Activated naive CD8-positive, alpha-beta T cell treated with anti-CD3 and anti-CD28 coated beads for 36 hours (primary cell): Measurements from ENCODE around the gene LONP2. TPM values are rescaled to one million over a fixed set of nuclear protein-coding genes. Genes with fewer than 3 reads are reported as not detected.

ENCODE experiments used
- DNase-seq: peaks from one replicate; pipeline ENCODE4 v3.0.0; 2021
- H3K27ac Mint-ChIP-seq: one replicate; pipeline ENCODE4 v1.8.0; 2022; ENCODE audit warnings: mild to moderate bottlenecking, moderate library complexity, mixed read lengths
- H3K27me3 Mint-ChIP-seq: one replicate; pipeline ENCODE4 v1.8.0; 2022; ENCODE audit warnings: mild to moderate bottlenecking, mixed read lengths
- H3K36me3 Mint-ChIP-seq: one replicate; pipeline ENCODE4 v1.8.0; 2021; ENCODE audit warnings: mild to moderate bottlenecking, mixed read lengths
- H3K4me1 Mint-ChIP-seq: one replicate; pipeline ENCODE4 v1.8.0; 2021; ENCODE audit warnings: mixed read lengths
- H3K4me3 Mint-ChIP-seq: one replicate; pipeline ENCODE4 v1.8.0; 2022; ENCODE audit warnings: mild to moderate bottlenecking, moderate library complexity, mixed read lengths
- H3K9me3 Mint-ChIP-seq: one replicate; pipeline ENCODE4 v1.8.0; 2022; ENCODE audit warnings: mixed read lengths
- total RNA-seq, 2 experiments: library from RNA; stranded (reverse); gene quantifications; one replicate each; pipeline ENCODE4 v1.2.3, GENCODE V29; 2021

Gene LONP2, protein sequence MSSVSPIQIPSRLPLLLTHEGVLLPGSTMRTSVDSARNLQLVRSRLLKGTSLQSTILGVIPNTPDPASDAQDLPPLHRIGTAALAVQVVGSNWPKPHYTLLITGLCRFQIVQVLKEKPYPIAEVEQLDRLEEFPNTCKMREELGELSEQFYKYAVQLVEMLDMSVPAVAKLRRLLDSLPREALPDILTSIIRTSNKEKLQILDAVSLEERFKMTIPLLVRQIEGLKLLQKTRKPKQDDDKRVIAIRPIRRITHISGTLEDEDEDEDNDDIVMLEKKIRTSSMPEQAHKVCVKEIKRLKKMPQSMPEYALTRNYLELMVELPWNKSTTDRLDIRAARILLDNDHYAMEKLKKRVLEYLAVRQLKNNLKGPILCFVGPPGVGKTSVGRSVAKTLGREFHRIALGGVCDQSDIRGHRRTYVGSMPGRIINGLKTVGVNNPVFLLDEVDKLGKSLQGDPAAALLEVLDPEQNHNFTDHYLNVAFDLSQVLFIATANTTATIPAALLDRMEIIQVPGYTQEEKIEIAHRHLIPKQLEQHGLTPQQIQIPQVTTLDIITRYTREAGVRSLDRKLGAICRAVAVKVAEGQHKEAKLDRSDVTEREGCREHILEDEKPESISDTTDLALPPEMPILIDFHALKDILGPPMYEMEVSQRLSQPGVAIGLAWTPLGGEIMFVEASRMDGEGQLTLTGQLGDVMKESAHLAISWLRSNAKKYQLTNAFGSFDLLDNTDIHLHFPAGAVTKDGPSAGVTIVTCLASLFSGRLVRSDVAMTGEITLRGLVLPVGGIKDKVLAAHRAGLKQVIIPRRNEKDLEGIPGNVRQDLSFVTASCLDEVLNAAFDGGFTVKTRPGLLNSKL
- total RNA-seq, result 10 to 100 TPM; 52.2 to 53.0 TPM

DNA sequence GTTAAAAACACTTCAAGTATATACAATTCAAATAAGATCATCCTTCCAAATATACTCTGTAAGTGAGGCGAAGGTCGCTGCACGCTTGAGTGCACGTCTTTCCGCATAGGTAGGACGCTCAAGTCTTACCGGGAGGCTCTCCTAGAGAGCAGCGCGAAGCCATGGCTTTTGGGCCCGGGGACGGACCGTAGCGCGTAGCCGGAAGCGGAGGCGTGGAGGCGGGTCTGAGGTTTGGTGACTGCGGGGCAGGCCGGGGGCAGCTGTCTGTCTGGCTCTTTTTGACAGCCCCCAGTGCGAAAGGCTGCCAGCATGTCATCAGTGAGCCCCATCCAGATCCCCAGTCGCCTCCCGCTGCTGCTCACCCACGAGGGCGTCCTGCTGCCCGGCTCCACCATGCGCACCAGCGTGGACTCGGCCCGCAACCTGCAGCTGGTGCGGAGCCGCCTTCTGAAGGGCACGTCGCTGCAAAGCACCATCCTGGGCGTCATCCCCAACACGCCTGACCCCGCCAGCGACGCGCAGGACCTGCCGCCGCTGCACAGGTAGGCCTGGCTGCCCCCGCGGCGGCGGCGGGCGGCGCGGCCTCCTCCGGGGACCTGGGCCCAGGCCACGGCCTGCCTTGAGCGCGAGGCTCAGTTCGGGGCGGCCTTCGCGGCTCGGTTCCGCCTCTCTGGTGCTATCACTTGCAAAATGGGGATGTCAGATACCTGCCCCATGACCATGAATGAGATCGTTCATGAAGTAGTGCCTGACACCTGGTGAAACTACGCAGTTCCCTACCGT is at the start of gene LONP2:
TSS of gene LONP2 (plus strand) at position 221 of the 783 bp plus-strand sequence. CDS start at position 310, 89 bp downstream.
- peak within 1 kb of the TSS; percentile 88 for H3K27ac Mint-ChIP-seq
- peaks cover 23% of the 10 kb centered on the region for H3K4me1 Mint-ChIP-seq
- peaks cover 7% of the 10 kb centered on the region for H3K36me3 Mint-ChIP-seq
- H3K4me3 Mint-ChIP-seq, result peak within 1 kb of the TSS; percentile 89
- peak; percentile 94 for DNase-seq
- peaks cover 6% of the 10 kb centered on the region for H3K9me3 Mint-ChIP-seq
- no peaks in the 10 kb centered on the region for H3K27me3 Mint-ChIP-seq

DNA sequence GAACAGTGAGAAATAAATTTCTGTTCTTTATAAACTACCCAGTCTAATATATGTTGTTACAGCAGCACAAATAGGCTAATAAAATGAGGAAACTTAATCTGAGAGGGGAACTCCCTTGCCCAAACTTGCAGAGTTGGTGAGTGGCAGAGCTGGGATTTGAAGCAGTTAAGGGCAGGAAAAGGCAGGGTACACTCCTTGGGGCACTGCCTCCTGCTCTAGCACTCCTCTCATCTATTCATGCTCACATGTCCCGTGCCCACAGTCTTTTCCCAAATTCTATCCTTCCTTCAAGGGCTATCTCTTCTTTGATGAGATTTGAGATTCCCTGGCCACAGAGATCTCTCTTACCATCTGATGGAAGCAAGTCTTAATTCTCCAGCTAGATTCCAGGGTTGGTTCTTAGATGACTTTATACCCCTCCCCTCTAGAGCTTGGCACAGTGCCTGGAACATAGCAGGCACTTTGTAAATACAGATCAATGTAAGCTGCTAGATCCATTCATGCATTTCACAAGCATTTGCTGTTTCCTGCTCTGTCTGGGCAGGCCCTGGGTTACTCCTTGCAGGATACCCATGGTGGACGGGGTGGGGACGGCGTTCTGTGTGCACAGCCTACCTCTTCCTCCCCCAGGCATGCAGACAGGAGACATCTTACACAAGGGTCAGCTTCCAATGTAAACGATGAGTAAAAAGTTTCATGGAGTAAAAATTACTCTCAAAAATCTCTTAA is 49.1 kb upstream of the LONP2 start:
- Mint-ChIP-seq H3K36me3 (no peaks in the 10 kb centered on the region), H3K27me3 (no peaks in the 10 kb centered on the region), H3K4me1 (no peaks in the 10 kb centered on the region), H3K27ac (no peak overlapping the region), H3K4me3 (no peak overlapping the region), H3K9me3 (no peaks in the 10 kb centered on the region)
- DNase-seq, result no peak

DNA sequence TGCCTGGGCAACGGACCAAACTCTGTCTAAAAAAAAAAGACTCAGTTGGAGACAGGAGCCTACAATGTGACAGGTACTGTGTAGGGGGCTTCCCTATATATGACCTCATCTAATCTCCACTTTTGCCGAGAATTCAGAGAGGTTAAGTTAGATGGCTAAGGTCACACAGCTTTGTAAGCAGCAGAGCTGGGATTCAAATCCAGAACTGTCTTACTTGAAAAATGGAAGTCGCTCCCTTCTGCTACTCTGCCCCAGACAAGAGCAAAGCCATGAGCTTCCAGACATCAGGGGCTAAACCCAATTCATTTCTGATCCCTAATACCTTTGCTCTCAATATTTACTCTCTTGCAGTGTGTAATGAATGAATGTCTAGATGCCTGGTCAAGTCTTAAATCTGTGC is 46.8 kb upstream of the LONP2 start:
- H3K4me3 Mint-ChIP-seq, result no peak overlapping the region
- no peaks in the 10 kb centered on the region for H3K4me1 Mint-ChIP-seq
- DNase-seq, result no peak
- H3K9me3 Mint-ChIP-seq, result no peaks in the 10 kb centered on the region
- H3K27me3 Mint-ChIP-seq, result no peaks in the 10 kb centered on the region
- no peak overlapping the region for H3K27ac Mint-ChIP-seq
- no peaks in the 10 kb centered on the region for H3K36me3 Mint-ChIP-seq

DNA sequence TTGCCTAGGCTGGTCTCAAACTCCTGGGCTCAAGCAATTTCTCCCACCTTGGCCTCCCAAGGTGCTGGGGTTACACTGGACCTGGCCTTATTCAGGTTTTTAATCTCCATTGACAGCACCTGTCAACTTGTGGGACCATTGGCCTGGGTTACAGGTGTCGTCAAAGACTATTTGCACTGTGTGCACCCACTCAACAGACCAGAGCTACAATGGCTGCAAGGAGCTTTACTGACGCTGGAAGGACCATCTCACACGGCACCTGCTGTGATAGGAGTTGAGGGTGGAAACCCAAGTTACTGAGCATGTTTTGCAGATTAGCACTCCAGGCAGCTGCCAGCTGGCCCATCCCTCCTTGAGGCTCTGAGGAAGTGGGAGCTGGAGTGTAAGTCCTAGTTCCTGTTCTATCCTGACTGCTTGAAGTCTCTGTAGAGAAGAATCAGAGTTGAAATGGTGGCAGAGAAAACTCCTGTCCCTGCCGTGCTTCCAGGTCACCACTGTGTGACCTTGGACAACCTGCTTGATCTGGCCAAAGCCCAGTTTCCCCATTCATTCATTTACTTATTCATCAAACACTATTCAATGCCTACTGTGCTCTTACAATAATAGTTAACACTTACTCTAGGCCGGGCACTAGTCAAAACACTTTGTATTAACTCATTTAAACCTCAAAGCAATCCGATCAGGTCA is 42.4 kb upstream of the LONP2 start:
- H3K4me3 Mint-ChIP-seq, result no peak overlapping the region
- H3K36me3 Mint-ChIP-seq, result no peaks in the 10 kb centered on the region
- no peak overlapping the region for H3K27ac Mint-ChIP-seq
- no peaks in the 10 kb centered on the region for H3K4me1 Mint-ChIP-seq
- no peak for DNase-seq
- no peaks in the 10 kb centered on the region for H3K9me3 Mint-ChIP-seq
- H3K27me3 Mint-ChIP-seq, result peaks cover 4% of the 10 kb centered on the region

DNA sequence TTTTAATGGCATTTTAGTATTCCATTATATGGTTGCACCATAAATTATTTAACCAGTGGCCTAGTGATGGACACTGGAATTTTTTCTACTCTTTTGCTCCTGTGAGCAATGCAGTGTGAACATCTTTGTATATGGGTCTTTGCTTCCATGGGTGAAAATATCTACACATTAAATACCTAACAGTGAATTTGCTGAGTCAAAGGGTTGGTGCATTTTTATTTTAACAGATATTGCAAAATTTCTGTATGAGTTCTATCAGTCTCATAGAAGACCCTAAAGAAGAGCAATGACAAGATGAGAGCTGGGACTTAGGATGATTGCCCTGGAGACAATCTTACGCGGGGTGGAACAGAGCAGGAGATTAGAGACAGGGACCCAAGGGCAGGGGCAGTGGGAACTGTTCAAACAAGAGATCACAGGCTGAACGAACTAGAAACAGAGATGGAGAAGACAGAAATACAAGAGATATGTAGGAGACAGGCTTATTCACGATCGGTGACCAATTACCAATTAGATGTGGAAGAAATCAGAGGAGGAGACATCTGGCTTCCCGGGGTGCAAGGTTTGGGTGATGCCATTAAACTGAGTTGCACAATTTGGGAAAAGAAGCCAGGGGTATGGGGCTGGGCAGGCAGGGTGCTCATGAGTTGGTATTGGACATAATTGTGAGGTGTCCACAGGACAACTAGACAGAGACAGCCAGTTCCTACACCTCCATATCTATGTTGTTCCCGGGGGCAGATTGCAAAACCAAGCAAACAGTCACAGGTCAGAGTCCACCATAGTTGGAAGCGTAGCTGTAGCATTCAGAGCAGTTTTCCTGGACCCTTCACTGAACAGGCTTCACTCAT is 39.9 kb upstream of the LONP2 start:
- Mint-ChIP-seq H3K27me3 (peaks cover 13% of the 10 kb centered on the region), H3K36me3 (no peaks in the 10 kb centered on the region)
- no peak for DNase-seq

DNA sequence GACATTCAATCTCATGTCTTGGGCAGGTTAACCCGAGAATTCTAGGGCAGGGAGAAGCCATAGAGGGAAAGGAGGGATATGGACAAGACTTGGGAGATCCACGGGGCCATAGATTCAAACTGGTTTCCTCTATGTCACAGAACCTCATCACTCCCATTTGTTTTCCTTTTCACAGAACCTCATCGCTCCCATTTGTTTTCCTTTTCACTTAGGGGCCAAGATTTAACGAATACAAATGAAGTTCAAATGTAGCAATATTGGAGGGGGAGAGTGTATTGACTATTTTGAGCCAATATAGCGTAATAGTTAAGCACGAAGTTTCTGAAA is 39.3 kb upstream of the LONP2 start:
- Mint-ChIP-seq H3K4me3 (no peak overlapping the region), H3K4me1 (no peaks in the 10 kb centered on the region)

More for the DNA sequence above, 39.9 kb upstream of the LONP2 start:
- Mint-ChIP-seq H3K27ac (no peak overlapping the region), H3K4me1 (no peaks in the 10 kb centered on the region), H3K4me3 (no peak overlapping the region), H3K9me3 (no peaks in the 10 kb centered on the region)

DNA sequence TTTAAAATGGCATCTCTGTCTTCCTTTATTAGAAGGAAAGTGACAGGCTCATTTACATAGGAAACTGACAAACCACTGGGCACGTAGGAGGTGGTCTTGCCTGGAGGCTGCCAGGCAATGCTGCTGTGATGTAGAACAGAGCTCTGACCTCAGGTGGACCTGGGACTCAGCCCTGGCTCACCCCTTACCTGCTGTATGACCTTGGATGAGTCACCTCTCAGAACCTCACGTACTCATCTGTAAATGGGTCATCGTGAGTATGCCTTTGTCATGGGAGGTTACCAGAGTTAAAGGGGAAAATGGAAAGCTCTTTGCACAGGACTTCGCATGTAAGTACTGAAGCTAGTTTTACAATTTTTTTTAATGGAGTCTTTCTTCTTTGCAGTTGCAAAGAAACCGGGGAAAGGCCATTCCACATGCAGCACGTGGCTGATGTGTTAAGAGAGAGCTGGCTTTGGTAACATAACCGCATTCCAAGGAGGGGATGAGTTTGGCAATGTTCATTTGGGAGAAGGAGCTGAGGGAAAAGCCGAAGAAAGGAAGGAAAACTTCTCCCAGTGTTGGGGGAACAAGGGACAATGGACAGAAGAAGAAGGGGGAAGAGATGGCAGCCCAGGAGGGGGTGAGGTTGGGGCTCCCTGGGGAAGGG is 37.4 kb upstream of the LONP2 start:
- no peaks in the 10 kb centered on the region for H3K9me3 Mint-ChIP-seq
- H3K27ac Mint-ChIP-seq, result no peak overlapping the region
- no peak overlapping the region for H3K4me3 Mint-ChIP-seq
- no peaks in the 10 kb centered on the region for H3K4me1 Mint-ChIP-seq
- no peak for DNase-seq
- H3K36me3 Mint-ChIP-seq, result no peaks in the 10 kb centered on the region
- H3K27me3 Mint-ChIP-seq, result peaks cover 13% of the 10 kb centered on the region

More for the DNA sequence above, 39.3 kb upstream of the LONP2 start:
- Mint-ChIP-seq H3K9me3 (no peaks in the 10 kb centered on the region), H3K27me3 (peaks cover 13% of the 10 kb centered on the region), H3K27ac (no peak overlapping the region), H3K36me3 (no peaks in the 10 kb centered on the region)
- no peak for DNase-seq

DNA sequence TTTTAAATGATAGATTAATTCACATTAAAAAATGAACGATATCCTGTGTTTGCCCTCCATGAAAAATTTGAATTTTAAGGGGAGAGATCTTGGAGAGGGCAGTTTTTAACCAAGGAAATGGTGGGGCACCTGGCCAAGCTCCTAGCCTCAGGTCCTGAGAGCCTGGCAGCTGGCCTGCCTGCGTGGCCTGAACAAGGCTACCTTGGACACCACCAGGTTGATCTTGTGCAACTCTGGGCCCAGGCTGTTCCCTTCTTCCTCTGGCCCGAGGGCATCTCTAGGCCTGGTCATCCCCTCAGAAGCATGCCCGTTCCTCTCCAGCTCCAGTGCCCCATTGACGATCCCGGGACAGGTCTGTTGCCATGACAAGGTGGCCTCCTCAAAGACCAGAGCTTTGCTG is 33.4 kb upstream of the LONP2 start:
- Mint-ChIP-seq H3K36me3 (no peaks in the 10 kb centered on the region), H3K4me1 (no peaks in the 10 kb centered on the region), H3K27ac (no peak overlapping the region), H3K4me3 (no peak overlapping the region), H3K27me3 (peaks cover 13% of the 10 kb centered on the region), H3K9me3 (no peaks in the 10 kb centered on the region)
- DNase-seq, result no peak

DNA sequence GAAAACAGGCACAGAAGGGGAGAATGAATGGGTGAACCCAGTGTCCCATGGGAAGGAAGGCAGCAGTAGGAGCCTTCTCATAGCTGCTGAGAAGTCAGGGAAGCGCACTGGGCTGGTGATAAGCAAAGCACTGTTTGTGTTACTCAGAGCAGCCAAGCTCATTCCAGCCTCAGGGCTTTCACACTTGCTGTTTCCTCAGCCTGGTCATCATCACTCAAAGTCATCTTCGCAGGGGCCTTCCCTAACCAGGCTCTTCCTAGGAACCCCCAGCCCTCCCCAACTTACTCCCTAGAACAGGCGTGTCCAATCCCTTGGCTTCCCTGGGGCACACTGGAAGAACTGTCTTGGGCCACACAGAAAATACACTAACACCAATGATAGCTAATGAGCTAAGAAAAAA is 32.1 kb upstream of the LONP2 start:
- H3K4me1 Mint-ChIP-seq, result no peaks in the 10 kb centered on the region
- H3K4me3 Mint-ChIP-seq, result no peak overlapping the region
- no peak overlapping the region for H3K27ac Mint-ChIP-seq

DNA sequence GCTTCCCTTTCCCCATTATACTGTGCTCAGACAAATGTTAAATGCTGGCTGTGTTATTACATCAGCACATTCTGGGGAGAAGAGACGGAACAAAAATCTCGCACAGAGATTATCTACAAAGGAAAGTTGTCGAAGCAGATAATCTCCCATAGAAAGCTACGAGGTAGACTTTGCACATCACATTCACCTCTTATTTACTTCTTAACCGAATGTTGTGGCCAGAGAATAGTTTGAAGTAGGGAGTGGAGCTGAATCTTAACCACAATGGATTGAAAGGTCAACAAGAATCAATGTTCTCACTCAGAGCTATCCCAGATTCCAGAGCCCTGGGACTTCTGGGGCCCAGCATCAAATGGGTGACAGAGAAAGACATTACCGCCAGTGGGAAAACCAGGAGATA is 28.4 kb upstream of the LONP2 start:
- no peak overlapping the region for H3K27ac Mint-ChIP-seq
- no peak overlapping the region for H3K4me3 Mint-ChIP-seq
- no peaks in the 10 kb centered on the region for H3K27me3 Mint-ChIP-seq
- H3K4me1 Mint-ChIP-seq, result no peaks in the 10 kb centered on the region
- H3K9me3 Mint-ChIP-seq, result peaks cover 2% of the 10 kb centered on the region
- no peak for DNase-seq
- H3K36me3 Mint-ChIP-seq, result no peaks in the 10 kb centered on the region

More for the DNA sequence above, 32.1 kb upstream of the LONP2 start:
- DNase-seq, result no peak
- no peaks in the 10 kb centered on the region for H3K36me3 Mint-ChIP-seq
- H3K9me3 Mint-ChIP-seq, result no peaks in the 10 kb centered on the region
- peaks cover 5% of the 10 kb centered on the region for H3K27me3 Mint-ChIP-seq

DNA sequence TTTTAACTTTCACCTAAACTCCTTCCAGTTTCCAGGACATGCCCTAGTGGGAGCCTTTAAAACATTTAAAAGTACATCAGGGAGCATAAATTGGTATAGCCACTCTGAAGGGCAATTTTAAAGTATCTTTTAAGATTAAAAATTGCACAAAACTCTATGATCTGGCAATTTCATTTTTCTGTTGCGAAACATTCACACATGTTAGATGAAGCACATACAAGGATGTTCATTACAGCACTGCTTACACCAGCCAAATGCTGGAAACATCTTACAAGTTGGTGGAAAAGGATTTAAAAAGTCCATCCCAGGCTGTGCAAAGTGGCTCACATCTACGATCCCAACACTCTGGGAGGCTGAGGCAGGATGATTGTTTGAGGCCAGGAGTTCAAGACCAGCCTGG is 26.4 kb upstream of the LONP2 start:
- no peak overlapping the region for H3K27ac Mint-ChIP-seq
- DNase-seq, result no peak
- H3K4me3 Mint-ChIP-seq, result no peak overlapping the region
- H3K9me3 Mint-ChIP-seq, result peaks cover 2% of the 10 kb centered on the region
- no peaks in the 10 kb centered on the region for H3K27me3 Mint-ChIP-seq
- H3K4me1 Mint-ChIP-seq, result peaks cover 4% of the 10 kb centered on the region
- H3K36me3 Mint-ChIP-seq, result no peaks in the 10 kb centered on the region

DNA sequence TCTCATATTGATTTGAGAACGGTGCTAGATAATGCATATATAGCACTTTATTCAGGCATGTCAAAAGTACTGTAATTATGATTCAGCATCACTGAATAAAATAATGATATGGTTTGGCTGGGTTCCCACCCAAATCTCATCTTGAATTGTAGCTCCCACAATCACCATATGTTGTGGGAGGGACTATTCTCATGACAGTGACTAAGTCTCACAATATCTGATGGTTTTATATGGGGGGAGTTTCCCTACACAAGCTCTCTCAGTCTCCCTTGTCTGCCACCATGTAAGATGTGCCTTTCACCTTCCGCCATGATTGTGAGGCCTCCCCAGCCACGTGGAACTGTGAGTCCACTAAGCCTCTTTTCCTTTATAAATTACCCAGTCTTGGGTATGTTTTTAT is 25.6 kb upstream of the LONP2 start:
- Mint-ChIP-seq H3K27me3 (no peaks in the 10 kb centered on the region), H3K9me3 (peaks cover 2% of the 10 kb centered on the region), H3K27ac (no peak overlapping the region), H3K4me1 (peaks cover 4% of the 10 kb centered on the region), H3K4me3 (no peak overlapping the region), H3K36me3 (no peaks in the 10 kb centered on the region)
- no peak for DNase-seq

DNA sequence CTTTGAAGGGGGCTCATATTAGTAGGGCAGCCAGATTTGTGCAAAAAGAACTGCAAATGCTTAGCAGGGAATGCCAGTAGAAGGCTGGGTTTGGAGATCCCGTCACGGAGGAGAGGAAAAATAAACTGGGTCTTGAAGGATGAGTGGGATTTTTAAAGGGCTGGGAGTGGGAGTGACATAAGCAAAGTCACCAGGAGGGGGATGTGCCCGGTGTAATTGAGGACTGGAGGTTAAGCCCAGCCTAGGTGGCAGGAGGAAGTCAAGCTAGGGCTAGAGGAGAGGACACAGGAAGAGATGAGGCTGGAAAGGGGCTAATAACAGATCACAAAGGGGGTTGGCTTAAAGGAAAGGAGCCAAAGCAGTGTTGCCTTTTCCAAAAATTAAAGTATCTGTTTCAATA is 23.2 kb upstream of the LONP2 start:
- Mint-ChIP-seq H3K9me3 (peaks cover 2% of the 10 kb centered on the region), H3K4me3 (no peak overlapping the region), H3K4me1 (peaks cover 4% of the 10 kb centered on the region), H3K27me3 (no peaks in the 10 kb centered on the region), H3K27ac (no peak overlapping the region), H3K36me3 (no peaks in the 10 kb centered on the region)
- no peak for DNase-seq
